ENCODE data around the gene ANKRD29. TPM values are rescaled to one million over a fixed set of nuclear protein-coding genes. Genes with fewer than 3 reads are reported as not detected.

The ANKRD29 gene
- polyA plus RNA-seq, 1 donor, result 6.1 TPM

GRCh38 chr18:23669202-23669766 is 6.6 kb upstream of the ANKRD29 start:
- WGBS (ENCODE audit: insufficient coverage, low lambda C conversion rate), result 100% methylated on average over 3 of the region's 8 CpGs
- DNase-seq, result no peak
- no peaks in the 10 kb centered on the region for H3K4me1 ChIP-seq (ENCODE audit: control insufficient read depth, insufficient read depth, low read length)
- no peak overlapping the region for H3K27ac ChIP-seq (ENCODE audit: low read length)
- peaks cover 6% of the 10 kb centered on the region for H3K27me3 ChIP-seq (ENCODE audit: control insufficient read depth, insufficient read depth, low read length)
- no peak overlapping the region for H3K4me3 ChIP-seq (ENCODE audit: low read length)
- no peaks in the 10 kb centered on the region for H3K36me3 ChIP-seq (ENCODE audit: control insufficient read depth, insufficient read depth, low read length)
- no peaks in the 10 kb centered on the region for H3K9me3 ChIP-seq (ENCODE audit: control insufficient read depth, low read depth, low read length)

GRCh38 chr18:23668731-23669130 is 6.0 kb upstream of the ANKRD29 start:
- no CpG with 5 or more reads among the region's 4 CpGs for WGBS (ENCODE audit: insufficient coverage, low lambda C conversion rate)
- no peak overlapping the region for H3K4me3 ChIP-seq (ENCODE audit: low read length)
- DNase-seq, result no peak
- H3K27me3 ChIP-seq (ENCODE audit: control insufficient read depth, insufficient read depth, low read length), result peaks cover 7% of the 10 kb centered on the region
- no peaks in the 10 kb centered on the region for H3K36me3 ChIP-seq (ENCODE audit: control insufficient read depth, insufficient read depth, low read length)
- no peak overlapping the region for H3K27ac ChIP-seq (ENCODE audit: low read length)
- no peaks in the 10 kb centered on the region for H3K9me3 ChIP-seq (ENCODE audit: control insufficient read depth, low read depth, low read length)
- no peaks in the 10 kb centered on the region for H3K4me1 ChIP-seq (ENCODE audit: control insufficient read depth, insufficient read depth, low read length)

DNA sequence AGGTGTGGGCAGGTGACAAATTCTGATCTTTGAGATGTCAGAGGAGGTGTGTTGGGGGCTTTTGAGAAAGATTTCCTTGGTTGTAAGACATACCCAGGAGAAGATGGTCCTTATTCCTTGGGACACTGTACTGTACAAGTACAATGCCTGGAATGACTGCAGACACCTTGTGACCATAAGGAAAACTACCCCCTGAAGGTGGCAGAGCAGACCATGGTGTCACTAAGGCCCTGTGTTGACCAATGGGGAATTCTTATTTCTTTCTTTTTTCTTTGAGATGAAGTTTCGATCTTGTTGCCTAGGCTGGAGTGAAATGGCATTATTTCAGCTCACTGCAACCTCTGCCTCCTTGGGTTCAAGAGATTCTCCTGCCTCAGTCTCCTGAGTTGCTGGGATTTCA is 4.4 kb upstream of the ANKRD29 start:
- Histone ChIP-seq H3K36me3 (ENCODE audit: control insufficient read depth, insufficient read depth, low read length) (no peaks in the 10 kb centered on the region), H3K27ac (ENCODE audit: low read length) (no peak overlapping the region), H3K27me3 (ENCODE audit: control insufficient read depth, insufficient read depth, low read length) (peaks cover 20% of the 10 kb centered on the region), H3K9me3 (ENCODE audit: control insufficient read depth, low read depth, low read length) (no peaks in the 10 kb centered on the region), H3K4me1 (ENCODE audit: control insufficient read depth, insufficient read depth, low read length) (peaks cover 1% of the 10 kb centered on the region), H3K4me3 (ENCODE audit: low read length) (no peak overlapping the region)
- no peak for DNase-seq
- 100% methylated on average over 1 of the region's 1 CpG for WGBS (ENCODE audit: insufficient coverage, low lambda C conversion rate)

- peaks cover 41% of the 10 kb centered on the region for H3K27me3 ChIP-seq (ENCODE audit: control insufficient read depth, insufficient read depth, low read length)
- no peaks in the 10 kb centered on the region for H3K36me3 ChIP-seq (ENCODE audit: control insufficient read depth, insufficient read depth, low read length)
- H3K9me3 ChIP-seq (ENCODE audit: control insufficient read depth, low read depth, low read length), result no peaks in the 10 kb centered on the region
- WGBS (ENCODE audit: insufficient coverage, low lambda C conversion rate), result no CpG with 5 or more reads among the region's 6 CpGs
- H3K27ac ChIP-seq (ENCODE audit: low read length), result no peak overlapping the region
- no peak for DNase-seq
- no peak overlapping the region for H3K4me3 ChIP-seq (ENCODE audit: low read length)
- peaks cover 3% of the 10 kb centered on the region for H3K4me1 ChIP-seq (ENCODE audit: control insufficient read depth, insufficient read depth, low read length)
These were observed 2.0 kb upstream of the ANKRD29 start for GRCh38 chr18:23664674-23665073.

DNA sequence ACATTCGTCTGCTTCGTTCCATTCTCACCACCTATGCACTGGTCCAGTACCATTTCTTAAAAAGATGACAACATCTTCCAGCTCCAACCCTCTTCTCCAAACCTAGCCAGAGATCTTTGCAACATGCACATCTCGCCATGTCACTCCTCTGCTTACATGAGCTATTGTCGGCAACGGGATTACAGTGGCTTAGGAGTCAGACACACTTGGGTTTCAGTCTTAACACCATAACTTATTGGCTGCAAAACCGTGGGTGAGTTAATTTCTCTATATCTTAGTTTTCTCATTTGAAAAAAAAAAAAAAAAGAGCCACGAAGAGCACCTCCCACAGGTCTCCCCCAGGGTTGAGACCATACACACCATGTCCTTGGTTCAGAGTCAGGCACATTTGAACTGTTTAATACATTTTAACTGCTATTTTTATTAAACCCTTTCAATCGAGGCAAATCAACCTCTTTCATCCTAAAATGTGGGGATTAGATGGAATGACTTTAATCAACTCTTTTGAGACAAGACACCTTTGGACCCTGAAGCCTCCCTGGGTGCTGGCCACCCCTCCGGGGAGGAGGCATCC is 889 bp downstream of the ANKRD29 start:
- Histone ChIP-seq H3K36me3 (ENCODE audit: control insufficient read depth, insufficient read depth, low read length) (no peaks in the 10 kb centered on the region), H3K4me3 (ENCODE audit: low read length) (peak overlapping the region; percentile 37), H3K27me3 (ENCODE audit: control insufficient read depth, insufficient read depth, low read length) (peaks cover 41% of the 10 kb centered on the region), H3K9me3 (ENCODE audit: control insufficient read depth, low read depth, low read length) (no peaks in the 10 kb centered on the region), H3K4me1 (ENCODE audit: control insufficient read depth, insufficient read depth, low read length) (peaks cover 3% of the 10 kb centered on the region), H3K27ac (ENCODE audit: low read length) (no peak overlapping the region)
- 60% methylated on average over 1 of the region's 9 CpGs for WGBS (ENCODE audit: insufficient coverage, low lambda C conversion rate)
- no peak for DNase-seq

DNA sequence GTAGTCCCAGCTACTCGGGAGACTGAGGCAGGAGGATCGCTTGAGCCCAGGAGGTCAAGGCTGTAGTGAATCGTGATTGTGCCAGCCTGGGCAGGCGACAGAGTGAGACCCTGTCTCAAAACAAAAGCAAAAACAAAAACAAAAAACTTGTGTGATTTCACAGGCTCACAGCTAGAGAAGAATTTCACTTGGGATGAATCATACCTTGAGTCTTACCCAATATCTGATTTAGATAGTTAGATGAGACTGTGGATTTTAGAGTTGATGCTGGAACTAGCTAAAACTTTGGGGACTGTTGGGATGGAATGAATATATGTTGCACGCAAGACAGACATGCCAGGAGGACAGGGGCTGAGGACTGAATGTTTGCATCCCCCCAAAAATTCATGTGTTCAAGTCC is 4.4 kb downstream of the ANKRD29 start:
- peaks cover 30% of the 10 kb centered on the region for H3K27me3 ChIP-seq (ENCODE audit: control insufficient read depth, insufficient read depth, low read length)
- H3K9me3 ChIP-seq (ENCODE audit: control insufficient read depth, low read depth, low read length), result no peaks in the 10 kb centered on the region
- no peak overlapping the region for H3K27ac ChIP-seq (ENCODE audit: low read length)
- H3K36me3 ChIP-seq (ENCODE audit: control insufficient read depth, insufficient read depth, low read length), result no peaks in the 10 kb centered on the region
- 90% methylated on average over 2 of the region's 5 CpGs for WGBS (ENCODE audit: insufficient coverage, low lambda C conversion rate)
- DNase-seq, result no peak
- H3K4me1 ChIP-seq (ENCODE audit: control insufficient read depth, insufficient read depth, low read length), result peaks cover 3% of the 10 kb centered on the region
- H3K4me3 ChIP-seq (ENCODE audit: low read length), result no peak overlapping the region

DNA sequence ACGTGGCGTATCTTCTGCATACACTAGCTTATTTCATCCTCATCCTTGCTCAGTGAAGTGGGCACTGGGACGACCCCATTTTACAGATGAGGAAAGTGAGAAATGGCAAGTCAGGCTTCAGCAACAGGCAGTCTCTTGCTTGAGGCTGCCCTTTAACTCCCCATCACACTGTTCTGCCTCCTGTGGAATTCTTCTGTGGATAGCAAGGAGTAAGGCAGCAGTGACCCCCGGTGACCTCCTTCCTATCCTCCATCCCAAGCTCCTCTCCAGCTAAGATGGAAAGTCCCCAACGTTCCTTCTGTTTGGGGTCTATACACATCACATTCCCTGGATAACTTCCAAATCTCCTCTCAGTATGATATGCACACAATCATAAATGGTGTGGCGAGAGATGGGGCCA is 10.5 kb downstream of the ANKRD29 start:
- no peak for DNase-seq
- Histone ChIP-seq H3K4me3 (ENCODE audit: low read length) (no peak overlapping the region), H3K36me3 (ENCODE audit: control insufficient read depth, insufficient read depth, low read length) (no peaks in the 10 kb centered on the region), H3K4me1 (ENCODE audit: control insufficient read depth, insufficient read depth, low read length) (peaks cover 18% of the 10 kb centered on the region), H3K27me3 (ENCODE audit: control insufficient read depth, insufficient read depth, low read length) (no peaks in the 10 kb centered on the region), H3K9me3 (ENCODE audit: control insufficient read depth, low read depth, low read length) (no peaks in the 10 kb centered on the region), H3K27ac (ENCODE audit: low read length) (no peak overlapping the region)
- 90% methylated on average over 2 of the region's 6 CpGs for WGBS (ENCODE audit: insufficient coverage, low lambda C conversion rate)

- WGBS (ENCODE audit: insufficient coverage, low lambda C conversion rate), result no CpG with 5 or more reads among the region's 6 CpGs
These were observed 11.5 kb downstream of the ANKRD29 start for GRCh38 chr18:23650968-23651927.

GRCh38 chr18:23648940-23649607 is 13.6 kb downstream of the ANKRD29 start:
- no peaks in the 10 kb centered on the region for H3K36me3 ChIP-seq (ENCODE audit: control insufficient read depth, insufficient read depth, low read length)
- H3K4me1 ChIP-seq (ENCODE audit: control insufficient read depth, insufficient read depth, low read length), result peaks cover 18% of the 10 kb centered on the region
- 71% methylated on average over 1 of the region's 8 CpGs for WGBS (ENCODE audit: insufficient coverage, low lambda C conversion rate)
- no peaks in the 10 kb centered on the region for H3K9me3 ChIP-seq (ENCODE audit: control insufficient read depth, low read depth, low read length)
- H3K27ac ChIP-seq (ENCODE audit: low read length), result no peak overlapping the region
- DNase-seq, result no peak
- no peaks in the 10 kb centered on the region for H3K27me3 ChIP-seq (ENCODE audit: control insufficient read depth, insufficient read depth, low read length)
- no peak overlapping the region for H3K4me3 ChIP-seq (ENCODE audit: low read length)

More at GRCh38 chr18:23650968-23651927, 11.5 kb downstream of the ANKRD29 start:
- peaks cover 18% of the 10 kb centered on the region for H3K4me1 ChIP-seq (ENCODE audit: control insufficient read depth, insufficient read depth, low read length)
- DNase-seq, result peak; percentile 27 to 48
- no peaks in the 10 kb centered on the region for H3K36me3 ChIP-seq (ENCODE audit: control insufficient read depth, insufficient read depth, low read length)
- H3K27ac ChIP-seq (ENCODE audit: low read length), result peak overlapping the region; percentile 5
- H3K27me3 ChIP-seq (ENCODE audit: control insufficient read depth, insufficient read depth, low read length), result no peaks in the 10 kb centered on the region
- H3K9me3 ChIP-seq (ENCODE audit: control insufficient read depth, low read depth, low read length), result no peaks in the 10 kb centered on the region
- no peak overlapping the region for H3K4me3 ChIP-seq (ENCODE audit: low read length)

DNA sequence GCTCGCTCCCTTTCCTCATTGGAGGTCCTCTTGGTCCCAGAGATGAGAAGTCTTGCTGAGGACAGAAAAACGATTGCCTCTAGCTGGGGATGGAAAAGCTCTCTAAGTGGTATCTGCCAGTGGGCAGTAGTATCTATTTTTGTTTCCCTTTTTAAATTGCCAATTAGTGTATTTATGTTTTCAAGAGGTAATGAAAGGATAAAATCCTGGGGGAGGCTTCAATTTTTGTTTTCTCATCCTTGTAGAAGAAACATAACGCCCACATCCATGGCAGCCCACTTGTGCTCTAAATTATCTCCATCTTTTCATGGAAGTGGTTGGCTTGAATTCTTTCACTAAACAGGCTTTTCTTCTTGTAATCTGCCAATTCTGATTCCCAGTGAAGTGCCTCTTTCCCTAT is 14.3 kb downstream of the ANKRD29 start:
- Histone ChIP-seq H3K4me1 (ENCODE audit: control insufficient read depth, insufficient read depth, low read length) (peaks cover 18% of the 10 kb centered on the region), H3K9me3 (ENCODE audit: control insufficient read depth, low read depth, low read length) (no peaks in the 10 kb centered on the region), H3K4me3 (ENCODE audit: low read length) (no peak overlapping the region), H3K27ac (ENCODE audit: low read length) (no peak overlapping the region), H3K36me3 (ENCODE audit: control insufficient read depth, insufficient read depth, low read length) (no peaks in the 10 kb centered on the region), H3K27me3 (ENCODE audit: control insufficient read depth, insufficient read depth, low read length) (no peaks in the 10 kb centered on the region)
- no peak for DNase-seq
- WGBS (ENCODE audit: insufficient coverage, low lambda C conversion rate), result 100% methylated on average over 1 of the region's 3 CpGs
